ENCODE data around the gene PLPPR5. TPM values are rescaled to one million over a fixed set of nuclear protein-coding genes. Genes with fewer than 3 reads are reported as not detected.

PLPPR5 gene
- total RNA-seq, 4 donors from 2014 or later, result not detected

GRCh38 chr1:98929437-98929836 lies 75.2 kb downstream of the PLPPR5 start:
- no peaks in the 10 kb centered on the region for H3K4me1 ChIP-seq
- intact Hi-C loops (cut with DNase I), result no loop called here
- H3K27ac ChIP-seq, result no peak overlapping the region
- H3K4me3 ChIP-seq, result no peak overlapping the region
- no peaks in the 10 kb centered on the region for H3K27me3 ChIP-seq
- no peaks in the 10 kb centered on the region for H3K36me3 ChIP-seq
- TF ChIP-seq CTCF (IDR thresholded peaks at IDR 0.05) (no peak), POLR2A (IDR thresholded peaks at IDR 0.05) (no peak)
- no peak for DNase-seq
- WGBS, 2 donors, result 10 to 27% methylated on average over 1 of the region's 1 CpG
- H3K9me3 ChIP-seq, result no peaks in the 10 kb centered on the region

DNA sequence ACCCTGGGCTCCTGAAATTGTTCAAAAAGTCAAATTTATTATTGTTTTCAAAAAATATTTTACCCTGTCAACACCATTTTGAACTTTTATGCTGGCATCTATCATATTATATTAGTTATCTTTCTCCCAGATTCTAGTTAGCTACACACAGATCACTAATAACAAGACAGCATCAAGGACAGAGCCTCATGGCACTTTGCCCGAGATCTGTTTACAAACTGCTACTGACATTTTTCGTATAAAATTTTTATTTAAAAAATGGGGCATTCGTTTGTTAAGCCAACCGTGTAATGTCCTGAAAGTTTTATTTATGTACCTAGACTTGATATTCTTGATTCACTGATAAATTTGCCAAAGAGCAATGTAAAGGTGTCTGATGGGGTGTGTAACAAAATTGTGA lies 78.1 kb downstream of the PLPPR5 start:
- intact Hi-C loops (cut with DNase I), result no loop called here
- Histone ChIP-seq H3K36me3 (no peaks in the 10 kb centered on the region), H3K9me3 (no peaks in the 10 kb centered on the region), H3K27ac (no peak overlapping the region), H3K27me3 (no peaks in the 10 kb centered on the region), H3K4me3 (no peak overlapping the region), H3K4me1 (no peaks in the 10 kb centered on the region)
- TF ChIP-seq POLR2A (IDR thresholded peaks at IDR 0.05) (no peak), CTCF (IDR thresholded peaks at IDR 0.05) (no peak)
- no peak for DNase-seq
- WGBS, 2 donors, result 60 to 62% methylated on average over 4 of the region's 4 CpGs

GRCh38 chr1:98924977-98925376 lies 79.7 kb downstream of the PLPPR5 start:
- intact Hi-C loops (cut with DNase I), result no loop called here
- TF ChIP-seq CTCF (IDR thresholded peaks at IDR 0.05) (no peak), POLR2A (IDR thresholded peaks at IDR 0.05) (no peak)
- WGBS, 2 donors, result 63 to 67% methylated on average over 1 of the region's 1 CpG
- no peak overlapping the region for H3K27ac ChIP-seq
- H3K4me1 ChIP-seq, result no peaks in the 10 kb centered on the region
- no peak overlapping the region for H3K4me3 ChIP-seq
- no peaks in the 10 kb centered on the region for H3K9me3 ChIP-seq
- no peak for DNase-seq
- no peaks in the 10 kb centered on the region for H3K36me3 ChIP-seq
- H3K27me3 ChIP-seq, result no peaks in the 10 kb centered on the region

- TF ChIP-seq CTCF (IDR thresholded peaks at IDR 0.05) (no peak), POLR2A (IDR thresholded peaks at IDR 0.05) (no peak)
- H3K36me3 ChIP-seq, result no peaks in the 10 kb centered on the region
- H3K27ac ChIP-seq, result no peak overlapping the region
- DNase-seq, result no peak
- H3K27me3 ChIP-seq, result no peaks in the 10 kb centered on the region
- intact Hi-C loops (cut with DNase I), result no loop called here
- no peaks in the 10 kb centered on the region for H3K4me1 ChIP-seq
- H3K4me3 ChIP-seq, result no peak overlapping the region
- WGBS, 2 donors, result 71 to 75% methylated on average over 4 of the region's 4 CpGs
- no peaks in the 10 kb centered on the region for H3K9me3 ChIP-seq
These were observed 81.0 kb downstream of the PLPPR5 start for GRCh38 chr1:98923667-98924066.

- Histone ChIP-seq H3K27ac (no peak overlapping the region), H3K9me3 (no peaks in the 10 kb centered on the region), H3K4me1 (no peaks in the 10 kb centered on the region), H3K36me3 (no peaks in the 10 kb centered on the region), H3K27me3 (no peaks in the 10 kb centered on the region), H3K4me3 (no peak overlapping the region)
- intact Hi-C loops (cut with DNase I), result no loop called here
- TF ChIP-seq POLR2A (IDR thresholded peaks at IDR 0.05), result no peak
- no peak for TF ChIP-seq CTCF (IDR thresholded peaks at IDR 0.05)
- 61 to 63% methylated on average over 2 of the region's 2 CpGs for WGBS, 2 donors
- DNase-seq, result no peak
These were observed 82.8 kb downstream of the PLPPR5 start for GRCh38 chr1:98921817-98922216.
